Neuronal stem cell (in vitro differentiated cells): Measurements from ENCODE around the gene ZNF235.

Source experiments
- DNase-seq: peaks from one replicate; pipeline ENCODE4 v3.0.0-alpha.2; 2013; ENCODE audit warnings: low spot score
- H2AFZ ChIP-seq: one replicate; pipeline ENCODE4 v1.6.1; 2013; ENCODE audit warnings: mild to moderate bottlenecking, low read length, inconsistent platforms
- H2AK5ac ChIP-seq: 2 replicates; pipeline ENCODE4 v1.6.1; 2013; ENCODE audit warnings: low read depth, mild to moderate bottlenecking, inconsistent platforms, low read length, moderate library complexity, mixed read lengths
- H2BK120ac ChIP-seq: 2 replicates; pipeline ENCODE4 v1.6.1; 2013; ENCODE audit warnings: low read depth, mild to moderate bottlenecking, inconsistent platforms, low read length, moderate library complexity, mixed read lengths
- H2BK12ac ChIP-seq: one replicate; pipeline ENCODE4 v1.6.1; 2013; ENCODE audit warnings: low read length, inconsistent platforms
- H2BK15ac ChIP-seq: 2 replicates; pipeline ENCODE4 v1.6.1; 2013; ENCODE audit warnings: mild to moderate bottlenecking, low read length, inconsistent platforms, mixed read lengths
- H2BK5ac ChIP-seq: one replicate; pipeline ENCODE4 v1.6.1; 2013; ENCODE audit warnings: inconsistent platforms, mild to moderate bottlenecking, low read length, moderate library complexity
- H3K14ac ChIP-seq: one replicate; pipeline ENCODE4 v1.6.1; 2013; ENCODE audit warnings: low read length, inconsistent platforms
- H3K18ac ChIP-seq: 2 replicates; pipeline ENCODE4 v1.6.1; 2013; ENCODE audit warnings: low read length, inconsistent platforms
- H3K23ac ChIP-seq: 2 replicates; pipeline ENCODE4 v1.6.1; 2013; ENCODE audit warnings: low read depth, mild to moderate bottlenecking, mixed read lengths, low read length, inconsistent platforms; ENCODE audit not compliant: poor library complexity
- H3K27ac ChIP-seq: replicated peaks from 3 replicates; pipeline ENCODE4 v1.5.1; 2013; ENCODE audit warnings: low read length, inconsistent platforms
- H3K27me3 ChIP-seq, 3 experiments: 2 replicates each; pipeline ENCODE4 v1.6.1; 2013; ENCODE audit warnings: low read length in 3 of 3, mild to moderate bottlenecking in 2 of 3, inconsistent platforms in 1 of 3, low read depth in 1 of 3, mixed read lengths in 1 of 3, moderate library complexity in 1 of 3; ENCODE audit not compliant: control insufficient read depth in 3 of 3, insufficient read depth in 3 of 3
- H3K36me3 ChIP-seq, 2 donors: replicated peaks in 1 of 2; 2 replicates each; pipeline ENCODE4 v1.6.1; 2013; ENCODE audit warnings: low read length in 2 of 2; ENCODE audit not compliant: control insufficient read depth in 2 of 2, insufficient read depth in 2 of 2
- H3K4ac ChIP-seq: 2 replicates; pipeline ENCODE4 v1.6.1; 2013; ENCODE audit warnings: inconsistent platforms, mild to moderate bottlenecking, low read length, moderate library complexity
- H3K4me1 ChIP-seq, 2 donors: 1 replicate in 1 of 2; 2 replicates in 1 of 2; pipeline ENCODE4 v1.6.1; 2013; ENCODE audit warnings: low read length in 2 of 2, low read depth in 1 of 2; ENCODE audit not compliant: control insufficient read depth in 2 of 2, insufficient read depth in 1 of 2
- H3K4me2 ChIP-seq: one replicate; pipeline ENCODE4 v1.6.1; 2013; ENCODE audit warnings: mild to moderate bottlenecking, low read length, inconsistent platforms; ENCODE audit not compliant: insufficient read depth, poor library complexity, severe bottlenecking
- H3K4me3 ChIP-seq, 2 donors: 2 replicates each; pipeline ENCODE4 v1.5.1; 2013; ENCODE audit warnings: low read length in 2 of 2, mild to moderate bottlenecking in 2 of 2, inconsistent platforms in 1 of 2, moderate library complexity in 1 of 2
- H3K79me1 ChIP-seq: one replicate; pipeline ENCODE4 v1.6.1; 2013; ENCODE audit warnings: low read depth, mild to moderate bottlenecking, inconsistent platforms, low read length, moderate library complexity
- H3K9ac ChIP-seq: one replicate; pipeline ENCODE4 v1.6.1; 2013; ENCODE audit warnings: mild to moderate bottlenecking, low read depth, low read length, inconsistent platforms; ENCODE audit not compliant: poor library complexity
- H3K9me3 ChIP-seq, 2 donors: replicated peaks in 1 of 2; 2 replicates each; pipeline versions ENCODE3 to v1.6.1; 2013; ENCODE audit warnings: low read length in 2 of 2, mild to moderate bottlenecking in 2 of 2, inconsistent platforms in 1 of 2, low read depth in 1 of 2, mixed read lengths in 1 of 2, moderate library complexity in 1 of 2; ENCODE audit not compliant: control insufficient read depth in 2 of 2, insufficient read depth in 1 of 2
- H4K8ac ChIP-seq: one replicate; pipeline ENCODE4 v1.6.1; 2013; ENCODE audit warnings: low read depth, mild to moderate bottlenecking, inconsistent platforms, low read length, moderate library complexity
- H4K91ac ChIP-seq: one replicate; pipeline ENCODE4 v1.6.1; 2013; ENCODE audit warnings: low read length, low read depth, mild to moderate bottlenecking, inconsistent platforms; ENCODE audit not compliant: poor library complexity
- WGBS, 2 donors: extraction: QIAGEN DNeasy Blood & Tissue Kit; methylation state at CpG; one replicate each; pipeline ENCODE4 v1.1.7; 2013; ENCODE audit warnings: missing lambda C conversion rate in 2 of 2, mixed read lengths in 1 of 2; ENCODE audit not compliant: insufficient read length in 2 of 2, insufficient replicate concordance in 1 of 2; ENCODE audit errors: extremely low coverage in 2 of 2; 5-methylcytosine and 5-hydroxymethylcytosine counted together

ZNF235 gene

GRCh38 chr19:44260343-44260681 is 44.5 kb downstream of the ZNF235 start:
- no peak overlapping the region for H2BK5ac ChIP-seq
- no peak for DNase-seq
- H4K8ac ChIP-seq, result no peak overlapping the region
- H3K9me3 ChIP-seq, result peaks cover 0 to 10% of the 10 kb centered on the region in 2 donors
- no peak overlapping the region for H2BK15ac ChIP-seq
- no peak overlapping the region for H3K18ac ChIP-seq
- H3K79me1 ChIP-seq, result no peaks in the 10 kb centered on the region
- no peak overlapping the region for H3K9ac ChIP-seq
- no peak overlapping the region for H2BK12ac ChIP-seq
- no peak overlapping the region for H2AFZ ChIP-seq
- peak overlapping the region in 1 of 2 donors; percentile 44 for H3K4me3 ChIP-seq
- no CpG with 5 or more reads among the region's 7 CpGs for whole genome bisulfite sequencing, 2 donors
- H2AK5ac ChIP-seq, result no peak overlapping the region
- peak overlapping the region; percentile 74 for H3K4me2 ChIP-seq
- no peak overlapping the region for H3K27ac ChIP-seq
- no peak overlapping the region for H3K4ac ChIP-seq
- H3K36me3 ChIP-seq, result no peaks in the 10 kb centered on the region
- no peak overlapping the region for H4K91ac ChIP-seq
- no peak overlapping the region for H2BK120ac ChIP-seq
- H3K14ac ChIP-seq, result no peak overlapping the region
- H3K23ac ChIP-seq, result no peak overlapping the region
- H3K27me3 ChIP-seq, result no peaks in the 10 kb centered on the region
- H3K4me1 ChIP-seq, result peaks cover 0 to 2% of the 10 kb centered on the region in 2 donors

GRCh38 chr19:44258835-44259413 is 45.9 kb downstream of the ZNF235 start:
- H2BK120ac ChIP-seq, result no peak overlapping the region
- H3K4me3 ChIP-seq, result no peak overlapping the region
- H3K4ac ChIP-seq, result no peak overlapping the region
- no peak overlapping the region for H4K8ac ChIP-seq
- no peaks in the 10 kb centered on the region for H3K27me3 ChIP-seq
- H2AFZ ChIP-seq, result no peak overlapping the region
- no peaks in the 10 kb centered on the region for H3K79me1 ChIP-seq
- WGBS, 2 donors, result no CpG with 5 or more reads among the region's 2 CpGs
- H3K14ac ChIP-seq, result no peak overlapping the region
- no peak overlapping the region for H3K27ac ChIP-seq
- no peak overlapping the region for H3K18ac ChIP-seq
- no peak overlapping the region for H4K91ac ChIP-seq
- H2BK12ac ChIP-seq, result no peak overlapping the region
- H2BK15ac ChIP-seq, result no peak overlapping the region
- no peak overlapping the region for H3K4me2 ChIP-seq
- H2AK5ac ChIP-seq, result no peak overlapping the region
- no peak overlapping the region for H3K23ac ChIP-seq
- H3K4me1 ChIP-seq, result peaks cover 0 to 2% of the 10 kb centered on the region in 2 donors
- no peak overlapping the region for H2BK5ac ChIP-seq
- H3K9me3 ChIP-seq, result peaks cover 9 to 23% of the 10 kb centered on the region in 2 donors
- no peaks in the 10 kb centered on the region for H3K36me3 ChIP-seq
- DNase-seq, result no peak
- H3K9ac ChIP-seq, result no peak overlapping the region

GRCh38 chr19:44258136-44258535 is 46.7 kb downstream of the ZNF235 start:
- WGBS, 2 donors, result no CpG with 5 or more reads among the region's 1 CpG
- no peak for DNase-seq

GRCh38 chr19:44255705-44256411 is 49.0 kb downstream of the ZNF235 start:
- H3K9me3 ChIP-seq, result peaks cover 9 to 27% of the 10 kb centered on the region in 2 donors
- no peak overlapping the region for H2BK5ac ChIP-seq
- H3K18ac ChIP-seq, result no peak overlapping the region

More at GRCh38 chr19:44258136-44258535, 46.7 kb downstream of the ZNF235 start:
- Histone ChIP-seq H3K9me3 (peaks cover 9 to 24% of the 10 kb centered on the region in 2 donors), H3K14ac (no peak overlapping the region), H4K8ac (no peak overlapping the region), H2BK5ac (no peak overlapping the region), H3K9ac (no peak overlapping the region), H2BK120ac (no peak overlapping the region), H2BK15ac (no peak overlapping the region), H3K4me3 (no peak overlapping the region), H3K18ac (no peak overlapping the region), H3K23ac (no peak overlapping the region), H2AK5ac (no peak overlapping the region), H3K4me1 (peaks cover 0 to 2% of the 10 kb centered on the region in 2 donors), H2AFZ (no peak overlapping the region), H2BK12ac (no peak overlapping the region), H3K4ac (no peak overlapping the region), H3K27me3 (no peaks in the 10 kb centered on the region), H3K27ac (no peak overlapping the region), H3K36me3 (no peaks in the 10 kb centered on the region), H3K79me1 (no peaks in the 10 kb centered on the region), H4K91ac (no peak overlapping the region), H3K4me2 (no peak overlapping the region)

More at GRCh38 chr19:44255705-44256411, 49.0 kb downstream of the ZNF235 start:
- Histone ChIP-seq H2AFZ (no peak overlapping the region), H4K91ac (no peak overlapping the region), H3K4me1 (peaks cover 0 to 2% of the 10 kb centered on the region in 2 donors), H2BK120ac (no peak overlapping the region), H3K27me3 (no peaks in the 10 kb centered on the region), H2BK12ac (no peak overlapping the region), H3K4me3 (no peak overlapping the region), H3K79me1 (no peaks in the 10 kb centered on the region), H3K14ac (no peak overlapping the region), H3K9ac (no peak overlapping the region), H2BK15ac (no peak overlapping the region), H3K4ac (no peak overlapping the region), H2AK5ac (no peak overlapping the region), H3K36me3 (no peaks in the 10 kb centered on the region), H3K23ac (no peak overlapping the region), H4K8ac (no peak overlapping the region), H3K4me2 (no peak overlapping the region), H3K27ac (no peak overlapping the region)
- DNase-seq, result no peak
